HepG2 (cell line): Measurements from ENCODE around the gene CLEC20A. TPM values are rescaled to one million over a fixed set of nuclear protein-coding genes. Genes with fewer than 3 reads are reported as not detected.

Experiments used
- E2F5 ChIP-seq: sonication (generic); formaldehyde crosslinking; conservative IDR thresholded peaks from 2 replicates; pipeline ENCODE4 v1.4.0; 2020; ENCODE audit warnings: missing genetic modification reagents
- ESRRA ChIP-seq: sonication (generic); formaldehyde crosslinking; IDR thresholded peaks from 2 replicates; pipeline ENCODE4 v1.5.1; 2020; ENCODE audit warnings: mild to moderate bottlenecking, low read depth, missing genetic modification reagents
- FLYWCH1 ChIP-seq: sonication (generic); formaldehyde crosslinking; IDR thresholded peaks from 2 replicates; pipeline ENCODE4 v1.8.1; 2023; ENCODE audit warnings: mild to moderate bottlenecking, missing genetic modification reagents
- HDAC2 ChIP-seq: sonication (generic); formaldehyde crosslinking; IDR thresholded peaks from 2 replicates; pipeline ENCODE4 v1.4.0; 2020; ENCODE audit warnings: missing genetic modification reagents
- HOXA3 ChIP-seq: sonication (generic); formaldehyde crosslinking; IDR thresholded peaks from 2 replicates; pipeline ENCODE4 v1.5.0; 2020; ENCODE audit warnings: missing genetic modification reagents
- JDP2 ChIP-seq: sonication (generic); formaldehyde crosslinking; IDR thresholded peaks from 2 replicates; pipeline ENCODE4 v1.8.1; 2022; ENCODE audit warnings: missing genetic modification reagents, borderline replicate concordance
- MBNL3 ChIP-seq: fragments of 250-450 bp; sonication (Bioruptor Pico); conservative IDR thresholded peaks from 2 replicates; pipeline ENCODE4 v1.8.0; 2022; ENCODE audit warnings: mild to moderate bottlenecking, inconsistent platforms
- MIXL1 ChIP-seq: IDR thresholded peaks from 2 replicates; pipeline ENCODE4 v1.6.1; 2016
- NAIF1 ChIP-seq: sonication (generic); formaldehyde crosslinking; IDR thresholded peaks from 2 replicates; pipeline ENCODE4 v1.5.0; 2020; ENCODE audit warnings: mild to moderate bottlenecking, missing genetic modification reagents, borderline replicate concordance
- PAWR ChIP-seq: sonication (generic); formaldehyde crosslinking; IDR thresholded peaks from 2 replicates; pipeline ENCODE4 v1.4.0; 2020; ENCODE audit warnings: missing genetic modification reagents, mild to moderate bottlenecking, borderline replicate concordance
- SNAPC2 ChIP-seq: sonication (generic); formaldehyde crosslinking; IDR thresholded peaks from 2 replicates; pipeline ENCODE4 v1.8.1; 2022; ENCODE audit warnings: mild to moderate bottlenecking, missing genetic modification reagents
- SRSF9 ChIP-seq: fragments of 200-400 bp; formaldehyde crosslinking; IDR thresholded peaks from 2 replicates; pipeline ENCODE4 v1.6.1; 2018; ENCODE audit warnings: borderline replicate concordance, mild to moderate bottlenecking, low read depth, low read length; ENCODE audit not compliant: insufficient read depth, poor library complexity, severe bottlenecking
- TAF1 ChIP-seq: sonication (generic); formaldehyde crosslinking; IDR thresholded peaks from 2 replicates; pipeline ENCODE4 v1.4.0; 2020; ENCODE audit warnings: missing genetic modification reagents
- TFDP2 ChIP-seq: sonication (generic); formaldehyde crosslinking; IDR thresholded peaks from 2 replicates; pipeline ENCODE4 v1.4.0; 2020; ENCODE audit warnings: missing genetic modification reagents
- ZBTB7B ChIP-seq: sonication (generic); formaldehyde crosslinking; IDR thresholded peaks from 2 replicates; pipeline ENCODE4 v1.4.0; 2020; ENCODE audit warnings: missing genetic modification reagents
- ZFP82 ChIP-seq: sonication (generic); formaldehyde crosslinking; IDR thresholded peaks from 2 replicates; pipeline ENCODE4 v1.5.1; 2020; ENCODE audit warnings: mild to moderate bottlenecking, missing genetic modification reagents, borderline replicate concordance
- ZFY ChIP-seq: sonication (generic); formaldehyde crosslinking; IDR thresholded peaks from 2 replicates; pipeline ENCODE4 v1.4.0; 2020; ENCODE audit warnings: missing genetic modification reagents
- ZNF138 ChIP-seq: sonication (generic); formaldehyde crosslinking; IDR thresholded peaks from 2 replicates; pipeline ENCODE4 v1.5.0; 2020; ENCODE audit warnings: mild to moderate bottlenecking, low read depth, missing genetic modification reagents
- ZNF282 ChIP-seq: fragments of 450-650 bp; IDR thresholded peaks from 2 replicates; pipeline ENCODE4 v1.6.1; 2018; ENCODE audit not compliant: partially characterized antibody
- ZNF761 ChIP-seq: sonication (generic); formaldehyde crosslinking; conservative IDR thresholded peaks from 2 replicates; pipeline ENCODE4 v1.4.0; 2020; ENCODE audit warnings: mild to moderate bottlenecking, missing genetic modification reagents
- polyA plus RNA-seq, 8 experiments: library from polyadenylated mRNA; depleted of rRNA in 3 of 8; stranded (reverse) in 7 of 8; unstranded in 1 of 8; fragments of >200 nt; fragmentation: Illumina TruSeq in 4 of 8; extraction: Trizol in 4 of 8; gene quantifications; 2 replicates each; pipeline versions ENCODE4 v1.2.1 to v1.2.3, GENCODE V29; 2011 to 2016; ENCODE audit warnings: low read depth in 4 of 8, missing spikeins in 1 of 8, mixed read lengths in 1 of 8; ENCODE audit not compliant: insufficient read depth in 1 of 8
- total RNA-seq, 5 experiments: library from RNA; depleted of rRNA; stranded (reverse); fragments of >200 nt; fragmentation: Illumina TruSeq; extraction: Trizol; gene quantifications; 2 replicates each; pipeline ENCODE4 v1.2.3, GENCODE V29; 2016; ENCODE audit warnings: low read depth in 1 of 5
- TF ChIP-seq, protein P1 (sequence below): sonication (generic); formaldehyde crosslinking; IDR thresholded peaks from 2 replicates; pipeline ENCODE4 v1.4.0; 2020; ENCODE audit warnings: mild to moderate bottlenecking, missing genetic modification reagents
- TF ChIP-seq, protein P2 (sequence below): sonication (generic); formaldehyde crosslinking; IDR thresholded peaks from 2 replicates; pipeline ENCODE4 v1.5.0; 2020; ENCODE audit warnings: missing genetic modification reagents, mild to moderate bottlenecking, borderline replicate concordance

CLEC20A gene
- total and polyA plus RNA-seq, 2 of the 13 experiments (the other 11 are each of a cell fraction or from before 2014, with no cell fraction given), result not detected

DNA sequence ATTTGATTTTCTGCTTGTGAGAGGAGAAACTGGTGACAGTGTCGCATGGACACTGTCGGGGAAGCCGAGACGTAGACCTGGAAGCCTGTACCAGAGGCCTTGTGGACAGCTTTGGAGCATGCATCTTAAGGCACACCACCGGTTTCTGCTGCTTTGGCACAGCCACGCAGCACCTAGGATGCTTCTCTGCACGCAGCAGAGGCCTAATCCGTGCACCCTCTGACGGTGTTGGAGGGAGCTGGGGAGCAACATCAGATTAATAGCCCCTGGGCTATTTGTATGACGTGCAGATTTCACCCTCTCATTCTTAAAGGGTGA lies 46.5 kb upstream of the CLEC20A start (continued):
- no peak for TF ChIP-seq ZBTB7B
- no peak for TF ChIP-seq ESRRA (CRISPR knock-in tag)
- no peak for TF ChIP-seq JDP2
- no peak for TF ChIP-seq ZNF282
- TF ChIP-seq SRSF9, result no peak
- 0 out of 2 replicates have a peak, but pooled peaks have one; percentile 28 for TF ChIP-seq NAIF1 (CRISPR knock-in tag)
- TF ChIP-seq FLYWCH1 (CRISPR knock-in tag), result no peak
- no peak for TF ChIP-seq SNAPC2
- no peak for TF ChIP-seq ZFP82 (CRISPR knock-in tag)
- peak; percentile 5; the same call in 1 of the 2 replicates for TF ChIP-seq ZFY (CRISPR knock-in tag)
- no peak for TF ChIP-seq MIXL1
- TF ChIP-seq PAWR (CRISPR knock-in tag), result no peak
- TF ChIP-seq TAF1 (CRISPR knock-in tag), result no peak
- TF ChIP-seq, protein P1, sequence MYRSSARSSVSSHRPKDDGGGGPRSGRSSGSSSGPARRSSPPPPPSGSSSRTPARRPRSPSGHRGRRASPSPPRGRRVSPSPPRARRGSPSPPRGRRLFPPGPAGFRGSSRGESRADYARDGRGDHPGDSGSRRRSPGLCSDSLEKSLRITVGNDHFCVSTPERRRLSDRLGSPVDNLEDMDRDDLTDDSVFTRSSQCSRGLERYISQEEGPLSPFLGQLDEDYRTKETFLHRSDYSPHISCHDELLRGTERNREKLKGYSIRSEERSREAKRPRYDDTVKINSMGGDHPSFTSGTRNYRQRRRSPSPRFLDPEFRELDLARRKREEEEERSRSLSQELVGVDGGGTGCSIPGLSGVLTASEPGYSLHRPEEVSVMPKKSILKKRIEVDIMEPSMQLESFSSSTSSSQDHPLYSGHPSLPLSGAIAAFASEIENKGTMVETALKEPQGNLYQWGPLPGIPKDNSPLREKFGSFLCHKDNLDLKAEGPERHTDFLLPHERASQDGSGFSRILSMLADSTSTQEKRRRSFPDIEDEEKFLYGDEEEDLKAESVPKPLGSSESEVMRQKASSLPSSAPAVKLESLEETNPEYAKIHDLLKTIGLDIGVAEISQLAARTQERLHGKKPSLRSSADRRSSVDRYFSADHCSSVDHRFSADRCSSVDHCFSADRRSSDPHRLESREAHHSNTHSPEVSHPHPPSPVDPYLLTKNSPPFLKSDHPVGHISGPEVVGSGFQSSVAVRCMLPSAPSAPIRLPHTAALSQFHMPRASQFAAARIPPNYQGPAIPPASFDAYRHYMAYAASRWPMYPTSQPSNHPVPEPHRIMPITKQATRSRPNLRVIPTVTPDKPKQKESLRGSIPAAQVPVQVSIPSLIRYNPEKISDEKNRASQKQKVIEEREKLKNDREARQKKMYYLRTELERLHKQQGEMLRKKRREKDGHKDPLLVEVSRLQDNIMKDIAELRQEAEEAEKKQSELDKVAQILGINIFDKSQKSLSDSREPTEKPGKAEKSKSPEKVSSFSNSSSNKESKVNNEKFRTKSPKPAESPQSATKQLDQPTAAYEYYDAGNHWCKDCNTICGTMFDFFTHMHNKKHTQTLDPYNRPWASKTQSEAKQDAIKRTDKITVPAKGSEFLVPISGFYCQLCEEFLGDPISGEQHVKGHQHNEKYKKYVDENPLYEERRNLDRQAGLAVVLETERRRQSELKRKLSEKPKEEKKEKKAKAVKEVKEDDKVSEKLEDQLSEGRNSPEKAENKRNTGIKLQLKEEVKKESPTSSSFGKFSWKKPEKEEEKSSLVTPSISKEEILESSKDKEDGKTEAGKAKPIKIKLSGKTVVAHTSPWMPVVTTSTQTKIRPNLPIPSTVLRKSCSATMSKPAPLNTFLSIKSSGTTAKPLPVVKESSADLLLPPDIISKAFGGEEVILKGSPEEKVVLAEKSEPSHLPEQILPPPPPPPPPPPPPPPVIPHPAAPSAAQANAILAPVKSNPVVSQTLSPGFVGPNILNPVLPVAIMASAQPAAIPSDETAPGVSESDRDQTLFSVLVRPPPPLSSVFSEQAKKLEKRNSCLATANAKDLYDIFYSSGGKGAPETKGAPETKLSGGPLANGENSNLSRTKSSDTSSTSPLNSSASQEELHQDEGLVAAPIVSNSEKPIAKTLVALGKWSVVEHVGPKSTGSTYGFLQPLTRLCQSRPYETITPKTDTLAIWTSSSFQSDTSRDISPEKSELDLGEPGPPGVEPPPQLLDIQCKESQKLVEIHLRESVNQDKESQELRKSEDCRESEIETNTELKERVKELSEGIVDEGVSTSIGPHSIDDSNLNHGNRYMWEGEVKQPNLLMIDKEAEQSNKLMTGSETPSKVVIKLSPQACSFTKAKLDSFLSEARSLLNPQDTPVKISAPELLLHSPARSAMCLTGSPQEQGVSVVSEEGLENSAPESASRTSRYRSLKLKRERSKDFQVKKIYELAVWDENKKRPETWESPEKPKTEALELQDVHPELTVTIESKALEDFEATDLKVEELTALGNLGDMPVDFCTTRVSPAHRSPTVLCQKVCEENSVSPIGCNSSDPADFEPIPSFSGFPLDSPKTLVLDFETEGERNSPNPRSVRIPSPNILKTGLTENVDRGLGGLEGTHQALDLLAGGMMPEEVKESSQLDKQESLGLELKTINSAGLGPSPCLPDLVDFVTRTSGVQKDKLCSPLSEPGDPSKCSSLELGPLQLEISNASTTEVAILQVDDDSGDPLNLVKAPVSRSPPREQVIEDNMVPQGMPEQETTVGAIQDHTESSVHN (CRISPR knock-in tag), result no peak
- TF ChIP-seq E2F5, result no peak
- TF ChIP-seq HDAC2 (CRISPR knock-in tag), result 0 out of 2 replicates have a peak, but pooled peaks have one; percentile 1
- no peak for TF ChIP-seq HOXA3 (CRISPR knock-in tag)
- TF ChIP-seq MBNL3 (CRISPR knock-in tag), result no peak
- TF ChIP-seq TFDP2, result no peak
- TF ChIP-seq, protein P2, sequence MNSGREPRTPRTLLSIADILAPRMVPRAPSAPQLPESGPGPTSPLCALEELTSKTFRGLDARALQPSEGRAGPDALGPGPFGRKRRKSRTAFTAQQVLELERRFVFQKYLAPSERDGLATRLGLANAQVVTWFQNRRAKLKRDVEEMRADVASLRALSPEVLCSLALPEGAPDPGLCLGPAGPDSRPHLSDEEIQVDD (CRISPR knock-in tag), result no peak
- TF ChIP-seq ZNF138, result no peak
- TF ChIP-seq ZNF761 (CRISPR knock-in tag), result no peak
